Thoracic aorta (tissue), 2 donors: ENCODE data around the gene WNT7B. TPM values are rescaled to one million over a fixed set of nuclear protein-coding genes. Genes with fewer than 3 reads are reported as not detected.
A peak's percentile ranks its signal among the peaks of the same experiment; 100 is the strongest.

Source experiments
- ATAC-seq: fragments of 150-250 bp; one replicate; pipeline ENCODE4 v1.8.0; 2017; ENCODE audit warnings: low read depth; ENCODE audit not compliant: insufficient number of reproducible peaks, low FRiP score
- DNase-seq: peaks from one replicate; pipeline ENCODE4 v3.0.0-alpha.2; 2020; ENCODE audit warnings: low spot score
- H3K27ac ChIP-seq, 2 donors: fragments of 200-600 bp; sonication (generic); 1 replicate in 1 of 2; 2 replicates in 1 of 2; pipeline ENCODE4 v1.5.1; 2016; ENCODE audit warnings: mild to moderate bottlenecking in 2 of 2, moderate library complexity in 2 of 2
- H3K27me3 ChIP-seq: fragments of 200-600 bp; sonication (generic); replicated peaks from 2 replicates; pipeline ENCODE4 v1.6.0; 2016; ENCODE audit warnings: mild to moderate bottlenecking; ENCODE audit not compliant: insufficient read depth
- H3K36me3 ChIP-seq: fragments of 200-600 bp; sonication (generic); one replicate; pipeline ENCODE4 v1.5.1; 2016
- H3K4me1 ChIP-seq, 2 donors: fragments of 200-600 bp; sonication (generic); 1 replicate in 1 of 2; 2 replicates in 1 of 2; pipeline versions ENCODE4 v1.5.1 to v1.6.0; 2016; ENCODE audit warnings: low read depth in 2 of 2, mild to moderate bottlenecking in 1 of 2; ENCODE audit not compliant: control insufficient read depth in 1 of 2
- H3K4me3 ChIP-seq: fragments of 200-600 bp; sonication (generic); 2 replicates; pipeline ENCODE4 v1.5.1; 2016; ENCODE audit warnings: mild to moderate bottlenecking
- H3K9me3 ChIP-seq: fragments of 200-600 bp; sonication (generic); 2 replicates; pipeline ENCODE4 v1.5.1; 2016
- total RNA-seq, 2 donors: library from RNA; depleted of rRNA; stranded (reverse); fragments of >200 nt; gene quantifications; one replicate each; pipeline versions ENCODE4 v1.1.0 to v1.2.3, GENCODE V29; 2016
- TF ChIP-seq, protein P1 (sequence below): fragments of 200-600 bp; sonication (generic); IDR thresholded peaks from one replicate; pipeline ENCODE4 v1.5.1; 2019; ENCODE audit warnings: antibody characterized with exemption

Gene WNT7B
- total RNA-seq, 2 donors from 2014 or later, result not detected

- Histone ChIP-seq H3K4me3 (no peak overlapping the region), H3K4me1 (peaks cover 25 to 49% of the 10 kb centered on the region in 2 donors), H3K9me3 (no peaks in the 10 kb centered on the region), H3K36me3 (no peaks in the 10 kb centered on the region), H3K27ac (no peak overlapping the region), H3K27me3 (no peaks in the 10 kb centered on the region)
- DNase-seq (no peak), ATAC-seq (no peak)
- TF ChIP-seq, protein P1, sequence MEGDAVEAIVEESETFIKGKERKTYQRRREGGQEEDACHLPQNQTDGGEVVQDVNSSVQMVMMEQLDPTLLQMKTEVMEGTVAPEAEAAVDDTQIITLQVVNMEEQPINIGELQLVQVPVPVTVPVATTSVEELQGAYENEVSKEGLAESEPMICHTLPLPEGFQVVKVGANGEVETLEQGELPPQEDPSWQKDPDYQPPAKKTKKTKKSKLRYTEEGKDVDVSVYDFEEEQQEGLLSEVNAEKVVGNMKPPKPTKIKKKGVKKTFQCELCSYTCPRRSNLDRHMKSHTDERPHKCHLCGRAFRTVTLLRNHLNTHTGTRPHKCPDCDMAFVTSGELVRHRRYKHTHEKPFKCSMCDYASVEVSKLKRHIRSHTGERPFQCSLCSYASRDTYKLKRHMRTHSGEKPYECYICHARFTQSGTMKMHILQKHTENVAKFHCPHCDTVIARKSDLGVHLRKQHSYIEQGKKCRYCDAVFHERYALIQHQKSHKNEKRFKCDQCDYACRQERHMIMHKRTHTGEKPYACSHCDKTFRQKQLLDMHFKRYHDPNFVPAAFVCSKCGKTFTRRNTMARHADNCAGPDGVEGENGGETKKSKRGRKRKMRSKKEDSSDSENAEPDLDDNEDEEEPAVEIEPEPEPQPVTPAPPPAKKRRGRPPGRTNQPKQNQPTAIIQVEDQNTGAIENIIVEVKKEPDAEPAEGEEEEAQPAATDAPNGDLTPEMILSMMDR, result no peak
These were observed 26.5 kb upstream of the WNT7B start for GRCh38 chr22:46003271-46004091.

DNA sequence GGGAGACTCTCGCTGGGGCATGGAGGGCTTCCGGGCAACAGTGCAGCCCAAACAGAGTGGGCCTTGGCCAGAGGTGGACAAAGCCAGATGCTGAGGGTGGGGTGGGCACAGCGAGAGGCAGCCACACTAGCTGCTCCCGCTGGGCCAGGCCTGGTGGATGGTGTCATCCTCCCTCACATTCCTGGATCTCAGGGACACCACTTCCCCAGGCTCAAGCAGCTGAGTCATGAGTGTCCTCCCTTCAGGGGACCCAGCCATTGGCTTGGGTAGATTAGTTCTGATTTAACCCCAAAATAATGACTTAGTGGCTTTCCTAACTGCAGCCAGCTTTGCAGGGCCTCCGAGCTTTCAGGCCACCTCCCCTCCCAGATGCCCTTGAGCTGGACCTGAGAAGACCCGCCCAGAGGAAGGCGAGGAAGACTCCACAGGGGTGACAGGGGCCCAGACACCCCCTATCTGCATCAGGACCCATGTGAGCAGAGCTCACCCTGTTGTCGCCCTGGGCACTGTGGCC lies 25.9 kb upstream of the WNT7B start:
- H3K27ac ChIP-seq, result no peak overlapping the region
- peaks cover 26 to 49% of the 10 kb centered on the region in 2 donors for H3K4me1 ChIP-seq
- ATAC-seq, result no peak
- no peak overlapping the region for H3K4me3 ChIP-seq
- H3K27me3 ChIP-seq, result no peaks in the 10 kb centered on the region
- TF ChIP-seq, protein P1, result no peak
- no peak for DNase-seq
- no peaks in the 10 kb centered on the region for H3K9me3 ChIP-seq
- no peaks in the 10 kb centered on the region for H3K36me3 ChIP-seq

DNA sequence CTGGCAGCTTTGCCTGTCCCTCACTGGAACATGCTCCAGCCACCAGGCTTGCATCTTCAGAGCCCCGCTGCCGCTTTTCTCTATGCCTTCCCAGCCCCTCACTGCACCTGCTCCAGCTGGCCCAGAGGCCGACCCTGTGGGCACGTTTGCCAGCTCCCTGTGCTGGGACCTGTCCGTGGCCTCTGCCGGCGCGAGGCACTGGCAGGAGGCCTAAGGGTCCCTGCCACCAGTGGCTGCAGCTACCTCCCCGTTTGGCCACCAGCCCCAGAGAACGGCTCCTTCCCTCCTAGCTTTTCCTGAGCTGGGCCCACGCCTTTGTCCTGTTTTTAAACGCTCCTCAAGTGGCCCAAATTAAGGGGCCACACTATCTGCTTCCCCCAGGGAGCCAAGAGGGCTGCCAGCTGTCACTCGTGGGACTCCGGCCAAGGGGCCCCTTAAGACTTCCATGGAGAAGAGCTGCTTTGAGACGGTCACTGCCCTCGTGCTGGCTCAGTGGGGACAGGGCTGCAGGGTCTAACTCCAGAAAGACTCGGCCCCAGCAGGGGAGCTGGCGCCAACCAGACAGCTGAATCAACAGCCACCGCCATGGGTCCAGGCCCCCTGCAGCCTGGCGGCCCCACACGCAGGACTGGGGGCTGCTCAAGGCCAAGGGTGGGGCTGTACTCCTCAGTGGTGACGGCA lies 24.6 kb upstream of the WNT7B start:
- Histone ChIP-seq H3K4me1 (peaks cover 25 to 48% of the 10 kb centered on the region in 2 donors), H3K9me3 (no peaks in the 10 kb centered on the region), H3K27ac (peak overlapping the region; percentile 14 to 20), H3K27me3 (no peaks in the 10 kb centered on the region), H3K4me3 (no peak overlapping the region), H3K36me3 (no peaks in the 10 kb centered on the region)
- TF ChIP-seq, protein P1, result no peak
- no peak for ATAC-seq
- DNase-seq, result no peak

DNA sequence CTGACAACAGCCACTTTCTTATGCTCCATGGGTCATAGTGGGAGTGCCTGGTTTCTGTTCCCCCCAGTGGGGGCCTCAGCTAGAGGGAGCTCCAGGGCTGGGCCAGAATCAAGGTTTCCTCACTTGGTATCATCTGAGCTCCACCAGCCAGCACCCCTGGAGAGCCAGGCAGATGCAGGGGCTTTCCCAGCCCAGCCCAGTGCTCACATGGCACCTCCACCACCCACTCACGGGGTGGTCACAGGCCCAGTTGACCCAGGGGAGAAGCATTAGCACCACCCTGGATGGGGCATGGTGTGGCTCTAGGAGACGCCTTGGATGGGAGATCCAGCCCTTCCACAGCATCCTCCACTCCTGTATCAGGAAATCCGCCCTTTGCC lies 24.1 kb upstream of the WNT7B start:
- DNase-seq, result no peak
- H3K9me3 ChIP-seq, result no peaks in the 10 kb centered on the region
- H3K27ac ChIP-seq, result peak overlapping the region in 1 of 2 donors; percentile 20
- no peaks in the 10 kb centered on the region for H3K27me3 ChIP-seq
- H3K4me1 ChIP-seq, result peaks cover 25 to 48% of the 10 kb centered on the region in 2 donors
- no peak for ATAC-seq
- no peaks in the 10 kb centered on the region for H3K36me3 ChIP-seq
- no peak overlapping the region for H3K4me3 ChIP-seq
- TF ChIP-seq, protein P1, result no peak
